K562 (cell line): Measurements from ENCODE around the gene SHISA9.

Experiments used
- KLF10 ChIP-seq: fragments of 250-450 bp; sonication (Bioruptor Pico); IDR thresholded peaks from 2 replicates; pipeline ENCODE4 v1.6.1; 2021; ENCODE audit warnings: matching md5 sums
- MTF1 ChIP-seq: fragments of 250-450 bp; sonication (Bioruptor Pico); IDR thresholded peaks from 2 replicates; pipeline ENCODE4 v1.9.0; 2021; ENCODE audit warnings: moderate library complexity, mild to moderate bottlenecking, inconsistent platforms, borderline replicate concordance
- ZNF644 ChIP-seq: fragments of 200-800 bp; sonication (Bioruptor generic); IDR thresholded peaks from 2 replicates; pipeline ENCODE4 v1.6.1; 2016; ENCODE audit warnings: low read depth, missing genetic modification characterization, missing compliant biosample characterization

GRCh38 chr16:13032911-13033310, 131.5 kb downstream of the SHISA9 start:
- no peak for TF ChIP-seq MTF1 (CRISPR knock-in tag)
- no peak for TF ChIP-seq ZNF644 (tag)
- TF ChIP-seq KLF10 (CRISPR knock-in tag), result no peak
